ENCODE data around the gene PTPRM.
A peak's percentile ranks its signal among the peaks of the same experiment; 100 is the strongest.

Gene PTPRM

GRCh38 chr18:8373486-8373885 lies 806.4 kb downstream of the PTPRM start:
- no peak for DNase-seq
- Mint-ChIP-seq H3K27ac (no peak overlapping the region), H3K4me1 (peaks cover 21% of the 10 kb centered on the region)

DNA sequence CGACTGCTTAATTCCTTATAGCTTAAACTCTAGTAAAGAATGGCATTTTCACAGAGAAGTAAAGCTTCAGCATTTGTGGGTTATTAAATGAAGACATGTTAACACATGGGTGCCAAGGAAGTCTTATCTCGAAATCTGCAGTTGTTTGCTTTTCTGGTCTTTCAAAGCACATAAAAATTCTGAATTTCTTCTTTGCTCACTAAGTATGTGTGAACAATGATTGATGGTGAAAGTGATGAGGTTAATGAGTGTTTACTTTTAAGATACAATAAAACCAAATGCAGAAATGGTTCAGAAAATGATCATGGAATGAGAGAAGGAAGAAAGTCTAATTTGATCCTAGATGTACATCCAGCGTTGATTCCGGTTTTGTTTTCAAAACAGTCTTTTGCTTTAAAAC lies 807.6 kb downstream of the PTPRM start:
- TF ChIP-seq, protein P1, sequence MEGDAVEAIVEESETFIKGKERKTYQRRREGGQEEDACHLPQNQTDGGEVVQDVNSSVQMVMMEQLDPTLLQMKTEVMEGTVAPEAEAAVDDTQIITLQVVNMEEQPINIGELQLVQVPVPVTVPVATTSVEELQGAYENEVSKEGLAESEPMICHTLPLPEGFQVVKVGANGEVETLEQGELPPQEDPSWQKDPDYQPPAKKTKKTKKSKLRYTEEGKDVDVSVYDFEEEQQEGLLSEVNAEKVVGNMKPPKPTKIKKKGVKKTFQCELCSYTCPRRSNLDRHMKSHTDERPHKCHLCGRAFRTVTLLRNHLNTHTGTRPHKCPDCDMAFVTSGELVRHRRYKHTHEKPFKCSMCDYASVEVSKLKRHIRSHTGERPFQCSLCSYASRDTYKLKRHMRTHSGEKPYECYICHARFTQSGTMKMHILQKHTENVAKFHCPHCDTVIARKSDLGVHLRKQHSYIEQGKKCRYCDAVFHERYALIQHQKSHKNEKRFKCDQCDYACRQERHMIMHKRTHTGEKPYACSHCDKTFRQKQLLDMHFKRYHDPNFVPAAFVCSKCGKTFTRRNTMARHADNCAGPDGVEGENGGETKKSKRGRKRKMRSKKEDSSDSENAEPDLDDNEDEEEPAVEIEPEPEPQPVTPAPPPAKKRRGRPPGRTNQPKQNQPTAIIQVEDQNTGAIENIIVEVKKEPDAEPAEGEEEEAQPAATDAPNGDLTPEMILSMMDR (IDR thresholded peaks at IDR 0.05) = no peak
- Mint-ChIP-seq H3K4me1 (peaks cover 15% of the 10 kb centered on the region), H3K27ac (no peak overlapping the region)

More at GRCh38 chr18:8373486-8373885, 806.4 kb downstream of the PTPRM start:
- H3K9me3 Mint-ChIP-seq = no peaks in the 10 kb centered on the region
- H3K27me3 Mint-ChIP-seq (ENCODE audit: low read depth, poor library complexity) = peaks cover 4% of the 10 kb centered on the region
- no peak overlapping the region for H3K4me3 Mint-ChIP-seq
- TF ChIP-seq, protein P1 (IDR thresholded peaks at IDR 0.05) = no peak
- peaks cover 10% of the 10 kb centered on the region for H3K36me3 Mint-ChIP-seq (ENCODE audit: low read depth)

GRCh38 chr18:8375249-8375648 lies 808.1 kb downstream of the PTPRM start:
- H3K4me1 Mint-ChIP-seq = peaks cover 15% of the 10 kb centered on the region
- H3K4me3 Mint-ChIP-seq = no peak overlapping the region
- TF ChIP-seq, protein P1 (IDR thresholded peaks at IDR 0.05) = no peak
- DNase-seq = no peak
- H3K36me3 Mint-ChIP-seq (ENCODE audit: low read depth) = peaks cover 17% of the 10 kb centered on the region
- peak overlapping the region; percentile 64 for H3K27ac Mint-ChIP-seq
- H3K27me3 Mint-ChIP-seq (ENCODE audit: low read depth, poor library complexity) = no peaks in the 10 kb centered on the region
- H3K9me3 Mint-ChIP-seq = no peaks in the 10 kb centered on the region

More for the DNA sequence above, 807.6 kb downstream of the PTPRM start:
- Mint-ChIP-seq H3K27me3 (ENCODE audit: low read depth, poor library complexity) (no peaks in the 10 kb centered on the region), H3K4me3 (no peak overlapping the region), H3K36me3 (ENCODE audit: low read depth) (peaks cover 15% of the 10 kb centered on the region), H3K9me3 (no peaks in the 10 kb centered on the region)
- DNase-seq = no peak

DNA sequence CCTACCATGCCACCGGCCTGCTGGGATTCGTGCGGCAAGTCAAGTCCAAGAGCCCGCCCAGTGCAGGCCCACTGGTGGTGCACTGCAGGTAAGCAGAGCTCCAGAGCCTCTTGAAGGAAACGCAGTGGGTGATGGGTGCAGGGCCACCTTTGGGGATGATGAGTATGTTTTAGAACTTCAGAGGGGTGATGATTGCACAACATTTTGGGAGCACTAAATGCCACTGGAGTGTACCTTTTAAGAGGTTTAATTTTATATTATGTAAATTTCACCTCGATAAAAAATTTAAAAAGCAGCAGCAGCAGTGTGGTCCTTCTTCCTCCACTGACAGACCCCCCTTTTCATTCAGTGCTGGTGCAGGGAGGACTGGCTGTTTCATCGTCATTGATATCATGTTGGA lies 809.0 kb downstream of the PTPRM start:
- Mint-ChIP-seq H3K27ac (no peak overlapping the region), H3K4me1 (peaks cover 15% of the 10 kb centered on the region), H3K9me3 (no peaks in the 10 kb centered on the region), H3K4me3 (no peak overlapping the region), H3K27me3 (ENCODE audit: low read depth, poor library complexity) (no peaks in the 10 kb centered on the region), H3K36me3 (ENCODE audit: low read depth) (peaks cover 24% of the 10 kb centered on the region)
- TF ChIP-seq, protein P1 (IDR thresholded peaks at IDR 0.05) = no peak
- DNase-seq = no peak

DNA sequence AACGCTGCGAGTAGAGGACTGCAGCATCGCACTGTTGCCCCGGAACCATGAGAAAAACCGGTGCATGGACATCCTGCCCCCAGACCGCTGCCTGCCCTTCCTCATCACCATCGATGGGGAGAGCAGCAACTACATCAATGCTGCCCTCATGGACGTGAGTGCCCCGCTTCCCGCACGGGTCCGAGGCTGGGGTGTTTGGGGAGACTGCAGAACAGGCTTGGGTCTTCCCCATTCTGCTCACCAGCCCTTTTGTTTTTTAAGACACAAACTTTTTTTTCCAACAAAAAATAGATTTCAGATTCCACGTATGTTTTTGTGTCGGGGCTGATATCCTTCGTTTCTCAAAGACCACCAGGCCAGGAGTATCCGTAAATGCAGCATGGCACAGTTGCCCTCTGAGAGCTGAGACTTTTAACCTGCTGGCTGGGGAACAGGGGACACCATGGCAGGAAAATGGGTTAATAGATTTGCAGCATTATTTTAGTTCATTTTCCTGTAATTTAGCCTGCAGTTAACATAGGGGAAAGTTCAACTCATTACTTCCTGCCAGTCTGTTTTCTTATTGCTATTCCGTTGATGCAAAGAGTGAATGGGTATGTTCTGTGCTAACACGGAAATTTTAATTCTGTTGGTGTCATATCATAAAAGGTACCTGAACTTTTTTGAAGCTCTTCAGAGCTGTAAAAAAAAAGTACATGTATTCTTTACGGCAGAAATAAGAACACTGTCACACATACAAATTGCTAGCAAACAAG lies 812.2 kb downstream of the PTPRM start:
- Mint-ChIP-seq H3K4me1 (peaks cover 15% of the 10 kb centered on the region), H3K27me3 (ENCODE audit: low read depth, poor library complexity) (no peaks in the 10 kb centered on the region), H3K9me3 (no peaks in the 10 kb centered on the region), H3K4me3 (no peak overlapping the region), H3K27ac (no peak overlapping the region), H3K36me3 (ENCODE audit: low read depth) (peaks cover 30% of the 10 kb centered on the region)
- TF ChIP-seq, protein P1 (IDR thresholded peaks at IDR 0.05) = no peak
- DNase-seq = no peak

DNA sequence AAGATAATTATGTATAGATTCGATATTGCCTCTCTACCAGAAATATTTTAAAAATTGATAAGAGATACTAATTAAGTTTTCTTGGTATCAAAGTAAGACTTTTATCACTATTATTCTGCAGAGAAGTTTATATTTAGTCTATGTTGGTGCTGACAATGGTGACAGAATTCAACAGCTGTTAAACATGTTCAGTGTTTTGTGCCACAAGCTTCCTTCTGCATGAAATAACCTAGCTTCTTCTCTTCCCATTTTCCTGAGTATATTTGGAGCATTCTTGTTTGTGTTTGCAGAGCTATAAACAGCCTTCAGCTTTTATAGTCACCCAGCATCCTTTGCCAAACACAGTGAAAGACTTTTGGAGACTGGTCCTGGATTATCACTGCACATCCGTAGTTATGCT lies 812.9 kb downstream of the PTPRM start:
- no peaks in the 10 kb centered on the region for H3K27me3 Mint-ChIP-seq (ENCODE audit: low read depth, poor library complexity)
- TF ChIP-seq, protein P1 (IDR thresholded peaks at IDR 0.05) = no peak
- no peak overlapping the region for H3K4me3 Mint-ChIP-seq
- peaks cover 37% of the 10 kb centered on the region for H3K36me3 Mint-ChIP-seq (ENCODE audit: low read depth)
- no peak overlapping the region for H3K27ac Mint-ChIP-seq
- no peaks in the 10 kb centered on the region for H3K9me3 Mint-ChIP-seq
- no peak for DNase-seq
- peaks cover 10% of the 10 kb centered on the region for H3K4me1 Mint-ChIP-seq
